HG03060 (cell line): Measurements from ENCODE around the gene SH3PXD2B.
"Not testable (repeated sequence)": the region's sequence is repeated elsewhere in the genome, so short reads cannot be mapped to it uniquely, and the experiment has no call there.

Experiments used
- ATAC-seq: cut with Tn5 transposase; IDR thresholded peaks from one replicate; pipeline ENCODE4 v1.9.1; 2021; ENCODE audit warnings: low read depth, moderate number of reproducible peaks; ENCODE audit not compliant: unreplicated experiment

The SH3PXD2B gene

DNA sequence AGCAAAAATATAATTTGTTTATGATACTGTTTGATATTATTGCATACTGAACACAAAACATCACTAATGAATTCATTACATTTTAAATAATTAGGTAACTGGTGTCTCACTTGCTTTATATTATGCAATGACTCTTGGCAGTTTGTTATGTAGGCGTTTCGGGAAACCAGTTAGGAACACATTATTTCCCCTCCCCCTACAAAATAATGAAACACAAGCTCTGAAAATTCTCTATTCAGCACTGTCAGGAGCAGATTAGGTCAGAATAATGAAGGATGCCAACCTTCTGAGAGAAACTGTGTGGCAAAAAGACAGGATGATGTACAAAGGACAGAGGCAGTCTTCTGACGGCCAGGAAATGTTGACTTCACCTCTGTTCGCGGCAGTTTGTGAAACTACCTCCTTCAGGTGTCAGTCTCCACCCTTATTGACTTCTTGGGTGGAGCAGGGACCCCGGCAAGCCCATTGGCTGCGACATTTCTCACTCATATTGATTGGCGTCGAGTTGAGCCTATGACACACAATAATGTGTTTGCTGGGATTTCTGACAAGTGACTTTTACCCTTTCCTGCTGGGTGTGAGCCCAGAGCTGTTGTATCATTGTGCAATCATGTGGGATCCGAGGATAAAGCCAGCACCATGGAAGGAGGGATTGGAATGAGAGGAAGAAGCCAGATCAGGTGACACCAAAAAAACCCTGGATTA, 33.9 kb downstream of the SH3PXD2B start:
- no peak for ATAC-seq

DNA sequence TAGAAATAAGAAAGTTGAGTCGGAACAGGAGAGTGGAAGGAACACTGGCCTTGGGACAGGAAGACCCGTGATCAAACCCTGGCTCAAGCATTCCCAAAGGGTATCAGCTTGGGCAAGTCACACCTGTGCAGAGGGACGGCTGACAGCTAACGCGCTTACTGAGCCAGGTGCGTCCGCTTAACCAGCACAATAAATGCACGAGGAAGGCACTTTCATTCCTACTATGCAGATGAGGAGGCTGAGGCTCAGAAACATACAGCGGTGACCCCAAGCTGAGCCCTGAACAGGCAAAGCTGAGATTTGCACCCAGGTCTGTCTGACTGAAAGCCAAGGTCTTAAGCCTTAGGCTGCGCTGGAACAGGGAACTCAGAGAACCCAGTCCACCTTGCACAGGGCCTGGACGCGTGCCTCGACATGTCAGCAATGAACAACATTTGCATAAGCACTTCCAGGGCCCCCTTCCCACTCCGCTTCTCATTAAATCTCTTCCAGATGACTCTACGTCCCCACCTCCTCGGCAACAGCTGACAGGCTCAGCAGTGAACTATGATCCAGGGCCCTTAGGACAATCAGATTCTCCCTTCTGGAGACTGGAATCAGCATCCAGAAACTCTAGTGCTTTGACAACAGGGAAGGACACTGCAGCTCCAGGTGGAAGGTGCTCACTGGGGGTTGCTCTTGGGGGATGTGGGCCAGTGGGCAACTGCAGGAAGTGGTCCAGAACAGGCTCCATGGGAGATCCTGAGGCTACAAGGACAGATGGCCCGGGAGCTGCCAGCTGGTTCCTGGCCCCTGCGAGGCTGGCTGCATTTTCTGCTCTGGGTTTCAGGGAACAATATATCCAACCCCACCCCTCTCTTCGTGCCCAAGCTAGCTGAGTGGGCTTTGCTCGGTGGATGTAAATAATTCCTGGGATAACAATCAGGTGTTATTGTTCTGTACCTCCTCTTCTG, 35.2 kb downstream of the SH3PXD2B start:
- no peak for ATAC-seq

- ATAC-seq, result no peak
These were observed 36.2 kb downstream of the SH3PXD2B start for GRCh38 chr5:172417983-172418630.

DNA sequence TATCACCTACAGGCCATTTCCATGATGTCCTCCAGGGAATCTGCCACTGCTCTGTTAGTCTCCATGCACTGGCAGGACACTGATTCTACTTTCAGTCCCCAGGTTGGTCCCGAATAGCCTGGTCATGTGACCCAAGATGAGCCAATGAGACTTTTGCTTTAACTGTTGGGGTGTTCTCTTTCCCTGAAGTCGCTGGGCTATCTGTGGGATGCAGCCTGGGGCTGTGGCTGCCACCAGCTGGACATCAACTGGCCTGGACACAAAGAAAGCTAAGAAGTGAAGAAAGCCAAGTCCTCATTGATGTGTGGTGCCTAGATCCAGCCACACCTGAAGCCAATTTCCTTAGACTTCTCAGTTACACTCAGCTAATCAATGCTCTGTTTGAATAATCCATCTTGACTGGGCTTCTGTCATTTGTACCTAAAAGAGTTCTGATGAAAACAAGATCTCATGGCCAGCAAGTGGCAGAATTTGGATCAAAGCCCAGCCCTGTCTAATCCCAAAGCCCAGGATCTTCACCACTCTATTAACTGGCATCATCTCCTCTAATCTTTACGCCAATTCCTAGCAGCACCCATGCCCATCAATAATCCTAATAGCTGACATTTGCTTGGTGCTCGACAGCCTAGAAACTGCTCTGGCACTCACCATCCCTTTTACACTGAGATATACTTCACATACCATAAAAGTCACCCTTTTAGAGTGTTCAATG, 37.0 kb downstream of the SH3PXD2B start:
- no peak for ATAC-seq

DNA sequence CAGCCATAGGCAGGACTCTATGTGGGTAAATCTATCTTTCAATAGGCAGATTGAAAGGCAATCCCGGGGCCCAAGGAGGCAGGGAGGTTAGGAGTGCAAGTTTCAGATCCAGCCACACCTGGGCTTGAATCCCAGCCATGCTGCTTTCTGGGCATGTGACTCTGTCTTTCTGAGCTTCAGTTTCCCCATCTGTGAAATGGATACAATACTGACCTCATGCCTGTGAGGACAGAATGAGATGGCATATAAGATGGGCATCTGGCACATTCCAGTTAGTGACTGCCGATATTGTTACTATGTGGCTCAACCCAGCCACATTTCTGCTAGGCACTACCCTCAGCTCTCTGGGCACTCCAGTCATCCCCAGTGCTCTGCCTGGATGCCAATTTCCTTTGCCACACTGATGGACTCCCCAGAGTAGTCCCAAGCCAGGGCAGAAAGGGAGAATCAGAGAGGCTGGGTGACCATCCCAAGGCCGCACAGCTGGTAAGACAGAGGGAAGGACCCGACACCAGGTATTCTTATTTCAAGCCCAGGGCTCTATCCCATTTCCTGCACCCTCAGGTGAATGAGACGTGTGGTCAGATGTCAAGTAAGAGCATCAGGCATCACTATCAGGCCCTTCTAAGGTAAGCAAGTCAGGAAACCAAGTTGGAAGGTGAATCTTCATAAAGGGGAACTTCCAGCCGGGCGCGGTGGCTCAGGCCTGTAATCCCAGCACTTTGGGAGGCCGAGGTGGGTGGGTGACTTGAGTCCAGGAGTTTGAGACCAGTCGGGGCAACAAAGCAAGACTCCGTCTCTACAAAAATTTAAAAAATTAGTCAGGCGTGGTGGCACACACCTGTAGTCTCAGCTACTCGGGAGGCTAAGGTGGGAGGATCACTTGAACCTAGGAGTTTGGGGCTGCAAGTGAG, 38.7 kb downstream of the SH3PXD2B start:
- no peak for ATAC-seq

DNA sequence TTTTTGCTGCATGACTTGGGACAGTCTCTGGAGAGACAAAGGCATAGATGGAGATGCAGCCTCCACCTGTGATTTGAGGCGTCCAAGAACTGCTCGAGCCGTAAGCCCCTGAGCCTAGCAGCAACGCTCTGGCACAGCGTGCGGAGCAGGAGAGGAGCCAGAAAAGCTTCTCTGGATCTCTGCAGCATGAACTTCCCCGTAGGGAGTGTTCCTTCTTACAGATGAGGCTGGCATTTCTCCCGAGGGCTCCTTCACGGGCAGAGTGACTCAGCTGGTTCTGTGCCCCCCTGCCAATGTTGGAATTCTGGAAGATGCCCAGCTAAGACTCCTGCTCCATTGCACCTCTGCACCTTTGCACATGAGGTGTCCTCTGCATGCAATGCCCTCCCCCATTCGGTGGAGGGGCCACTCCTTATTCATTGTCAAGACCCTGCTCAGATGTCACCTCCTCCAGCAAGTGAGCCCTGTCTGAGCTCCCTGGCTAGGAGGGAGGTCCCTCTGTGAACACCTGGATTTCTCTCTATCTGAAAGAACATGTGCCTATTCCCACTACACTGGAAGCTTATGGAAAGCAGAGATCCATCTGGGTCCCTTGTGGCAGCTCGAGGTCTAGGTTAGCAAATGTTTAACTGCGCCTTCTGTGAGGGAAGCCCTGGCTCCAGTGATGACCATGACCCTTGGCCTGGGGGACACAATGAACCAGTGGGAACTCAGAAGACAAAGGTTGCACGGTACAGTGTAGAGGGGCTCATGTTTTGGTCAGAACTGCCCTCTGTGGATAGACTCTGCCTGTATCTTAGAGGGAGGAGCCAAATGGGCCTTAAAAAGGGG, 39.6 kb downstream of the SH3PXD2B start:
- ATAC-seq, result no peak

DNA sequence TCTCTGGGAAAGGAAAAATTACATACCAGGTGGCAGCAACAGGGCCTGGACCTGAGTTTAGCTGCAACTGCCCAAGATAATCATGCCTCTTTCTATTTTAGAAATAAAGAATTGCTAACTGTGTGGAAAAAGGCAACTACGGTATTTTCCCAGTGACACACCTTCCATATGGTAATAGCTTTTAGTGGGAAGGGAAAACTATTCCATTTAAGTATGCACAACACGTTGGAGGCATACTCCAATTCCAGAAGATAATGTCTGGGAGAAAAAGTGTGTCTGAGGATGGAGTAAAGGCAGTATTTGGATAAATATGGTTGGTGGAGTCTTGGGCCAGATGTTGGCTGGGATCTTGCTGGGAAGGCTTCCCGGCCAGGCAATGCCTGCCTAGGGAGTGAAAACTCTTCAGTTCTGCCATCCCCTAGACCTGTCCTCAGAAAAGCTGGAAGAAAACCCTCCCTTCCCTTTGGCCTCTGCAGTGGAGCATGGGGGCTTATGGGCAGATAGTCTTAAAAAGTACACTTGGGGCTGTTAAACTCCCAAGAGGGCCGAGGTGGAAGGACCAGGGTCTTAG, 40.6 kb downstream of the SH3PXD2B start:
- ATAC-seq, result no peak

DNA sequence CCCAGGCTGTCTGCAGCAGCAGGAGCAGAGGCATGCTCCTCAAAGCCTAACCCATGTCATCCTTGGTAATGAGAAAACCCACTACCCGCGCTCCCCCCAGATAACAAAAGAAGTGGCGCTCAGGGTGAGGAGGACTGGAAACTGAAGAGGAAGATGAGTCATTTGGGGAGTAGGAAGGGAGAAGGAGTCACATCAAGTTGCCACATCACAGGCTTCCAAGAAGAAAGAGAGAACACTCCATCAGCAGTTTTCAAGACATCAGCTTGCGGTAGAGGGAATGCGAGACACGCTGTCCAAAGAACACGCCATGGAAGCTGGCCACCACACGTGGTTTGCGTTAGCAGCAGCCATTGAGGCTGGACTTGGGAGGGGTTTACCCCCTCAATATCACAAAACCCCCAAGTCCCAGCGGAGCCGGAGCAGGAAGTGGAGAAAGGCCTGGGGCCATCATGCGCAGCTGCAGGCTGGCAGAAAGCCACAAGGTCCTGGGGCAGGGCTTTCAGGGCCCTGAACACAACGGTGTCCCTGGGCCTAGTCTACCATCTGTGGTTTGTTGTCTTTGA, 41.5 kb downstream of the SH3PXD2B start:
- no peak for ATAC-seq

GRCh38 chr5:172411484-172412072, 42.7 kb downstream of the SH3PXD2B start:
- no peak for ATAC-seq

DNA sequence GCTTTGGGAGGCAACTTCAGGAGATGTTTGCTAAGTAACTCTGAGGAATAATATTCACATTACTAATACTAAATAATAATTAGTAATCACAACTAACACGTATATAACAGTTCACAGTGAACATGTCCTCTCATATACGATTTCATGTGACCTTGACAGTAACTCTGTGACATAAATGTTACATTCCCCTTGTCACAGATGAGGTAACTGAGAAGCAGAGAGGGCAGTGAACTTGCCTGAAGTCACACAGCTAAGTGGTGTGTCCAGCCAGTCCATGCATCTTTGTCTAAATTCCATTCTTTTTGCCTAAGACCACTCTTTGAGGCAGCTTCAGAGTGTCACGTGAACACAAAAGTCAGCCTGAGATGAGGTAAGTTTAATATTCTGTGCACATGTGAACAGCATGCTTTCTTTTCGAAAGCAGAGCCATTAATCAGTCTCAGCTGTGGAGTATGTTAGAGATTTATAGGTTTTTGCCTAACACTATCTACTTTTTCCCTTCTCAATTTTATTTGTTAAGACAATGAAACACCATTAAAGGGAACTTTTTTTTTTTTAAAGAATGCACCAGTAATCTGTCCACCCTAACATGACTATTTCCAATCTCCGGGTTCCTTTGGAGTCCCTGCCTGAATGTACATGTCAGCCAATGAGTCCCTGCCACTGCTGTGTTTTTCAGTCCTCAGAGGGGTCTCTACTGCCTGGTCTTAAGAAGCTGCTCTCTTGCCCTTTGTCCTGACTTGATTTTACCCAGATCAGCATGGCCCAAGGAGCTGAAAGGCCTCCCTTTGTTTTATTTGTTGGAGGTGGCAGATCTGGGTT, 43.5 kb downstream of the SH3PXD2B start:
- ATAC-seq, result no peak

GRCh38 chr5:172410160-172410559, 44.2 kb downstream of the SH3PXD2B start:
- ATAC-seq, result no peak

DNA sequence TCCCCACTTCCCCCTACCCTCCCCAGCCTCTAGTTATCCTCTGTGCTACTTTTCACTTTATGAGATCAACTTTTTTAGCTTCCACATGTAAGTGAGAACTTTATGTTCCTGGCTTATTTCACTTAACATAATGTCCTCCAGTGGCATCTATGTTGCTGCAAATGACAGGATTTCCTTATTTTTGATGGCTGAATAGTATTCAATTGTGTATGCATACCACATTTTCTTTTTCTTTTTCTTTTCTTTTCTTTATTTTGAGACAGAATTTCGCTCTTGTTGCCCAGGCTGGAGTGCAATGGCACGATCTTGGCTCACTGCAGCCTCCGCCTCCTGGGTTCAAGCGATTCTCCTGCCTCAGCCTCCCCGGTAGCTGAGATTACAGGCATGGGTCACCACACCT, 44.8 kb downstream of the SH3PXD2B start:
- not testable (repeated sequence) for ATAC-seq

GRCh38 chr5:172407822-172408221, 46.5 kb downstream of the SH3PXD2B start:
- no peak for ATAC-seq

DNA sequence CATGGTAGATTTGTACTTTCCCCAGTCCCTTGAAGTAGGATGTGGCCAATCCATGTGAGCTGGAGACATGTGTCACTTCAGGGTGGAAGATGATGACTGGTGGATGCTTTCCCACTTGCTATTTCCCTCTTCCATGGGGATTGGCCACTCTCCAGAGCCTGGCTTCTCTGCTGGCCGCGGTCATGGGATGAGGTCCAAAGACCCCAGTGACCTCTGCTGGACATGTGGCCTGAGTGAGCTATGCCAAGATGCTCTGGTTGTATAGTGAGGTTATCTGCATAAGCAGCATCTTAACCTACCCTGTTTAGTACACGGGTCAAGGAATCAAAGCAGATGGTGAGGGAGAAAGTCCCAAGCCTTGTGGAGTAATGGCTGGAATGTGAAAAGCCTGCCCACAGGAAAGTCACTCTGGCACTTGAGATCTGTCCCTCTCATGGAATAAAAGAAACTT, 47.1 kb downstream of the SH3PXD2B start:
- ATAC-seq, result no peak

- ATAC-seq, result no peak
These were observed 48.9 kb downstream of the SH3PXD2B start for GRCh38 chr5:172405226-172406107.

- no peak for ATAC-seq
These were observed 49.6 kb downstream of the SH3PXD2B start for GRCh38 chr5:172404746-172405145.
